ENCODE data around the gene POM121.
"Not testable (repeated sequence)": the region's sequence is repeated elsewhere in the genome, so short reads cannot be mapped to it uniquely, and the experiment has no call there.

Gene POM121

DNA sequence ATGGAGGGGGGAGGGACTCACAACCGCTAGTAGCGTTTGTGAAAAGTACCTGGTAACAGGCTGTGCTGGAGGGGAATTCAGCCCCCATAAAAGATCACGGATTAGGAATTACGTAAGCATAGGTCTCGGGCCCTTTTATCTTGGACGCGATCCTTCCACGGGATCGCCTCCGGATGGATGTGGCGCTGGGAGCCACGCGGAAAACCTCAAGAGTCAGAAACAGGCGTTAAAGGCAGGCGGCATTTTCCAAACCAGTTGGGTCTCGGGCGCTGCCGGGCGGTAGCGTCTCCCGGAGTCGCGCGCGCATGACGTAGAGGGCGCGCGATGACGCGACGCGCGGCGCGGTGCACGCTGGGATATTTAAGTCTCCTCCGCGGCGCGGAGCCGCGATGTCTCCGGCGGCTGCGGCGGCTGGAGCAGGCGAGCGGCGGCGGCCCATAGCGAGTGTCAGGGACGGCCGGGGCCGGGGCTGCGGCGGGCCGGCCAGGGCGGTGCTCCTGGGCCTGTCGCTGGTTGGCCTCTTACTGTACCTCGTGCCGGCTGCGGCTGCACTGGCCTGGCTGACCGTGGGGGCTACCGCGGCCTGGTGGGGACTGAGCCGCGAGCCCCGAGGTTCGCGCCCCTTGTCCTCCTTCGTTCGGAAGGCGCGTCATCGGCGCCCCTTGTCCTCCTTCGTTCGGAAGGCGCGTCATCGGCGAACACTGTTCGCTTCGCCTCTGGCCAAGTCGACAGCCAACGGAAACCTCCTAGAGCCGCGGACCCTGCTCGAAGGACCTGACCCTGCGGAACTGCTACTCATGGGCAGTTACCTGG, at the start of gene POM121:
TSS of gene POM121 (plus strand) at position 363 of the 813 bp plus-strand sequence. CDS start at position 390, 27 bp downstream.
- peak; percentile 94 for DNase-seq (ENCODE audit: low spot score)

DNA sequence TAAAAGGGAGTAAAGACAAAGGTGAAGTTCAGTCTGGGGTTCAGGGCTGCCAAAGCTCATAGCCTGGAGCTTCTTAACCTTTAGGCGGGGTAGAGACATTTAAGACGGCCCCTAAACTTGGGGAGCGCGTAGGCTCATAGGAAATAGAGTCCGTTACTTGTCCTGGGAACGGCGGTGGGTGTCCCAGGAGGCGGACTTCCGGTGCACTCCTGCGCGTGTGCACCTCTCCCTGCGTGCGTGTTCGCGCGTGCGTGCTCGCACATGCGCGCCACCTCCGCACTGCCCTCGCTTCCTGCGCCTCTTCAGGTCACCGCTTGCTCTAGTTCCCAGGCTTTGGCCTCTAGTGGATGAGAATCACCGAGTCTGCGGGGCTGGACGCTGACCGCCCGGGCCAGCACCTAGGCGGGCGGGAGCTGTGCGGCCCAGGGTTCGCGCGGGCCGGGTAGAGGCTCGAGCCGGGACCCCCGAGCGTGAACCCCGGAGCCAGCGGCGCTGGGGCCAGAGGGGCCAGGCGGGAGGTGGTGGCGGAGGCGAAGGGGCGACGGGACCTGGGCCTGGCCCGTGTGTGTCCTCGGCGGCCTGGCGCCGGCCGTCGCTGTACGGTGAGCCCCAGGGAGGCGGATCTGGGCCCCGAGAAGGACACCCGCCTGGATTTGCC, 45.7 kb upstream of the POM121 start:
- peak; percentile 86 for DNase-seq (ENCODE audit: low spot score)

DNA sequence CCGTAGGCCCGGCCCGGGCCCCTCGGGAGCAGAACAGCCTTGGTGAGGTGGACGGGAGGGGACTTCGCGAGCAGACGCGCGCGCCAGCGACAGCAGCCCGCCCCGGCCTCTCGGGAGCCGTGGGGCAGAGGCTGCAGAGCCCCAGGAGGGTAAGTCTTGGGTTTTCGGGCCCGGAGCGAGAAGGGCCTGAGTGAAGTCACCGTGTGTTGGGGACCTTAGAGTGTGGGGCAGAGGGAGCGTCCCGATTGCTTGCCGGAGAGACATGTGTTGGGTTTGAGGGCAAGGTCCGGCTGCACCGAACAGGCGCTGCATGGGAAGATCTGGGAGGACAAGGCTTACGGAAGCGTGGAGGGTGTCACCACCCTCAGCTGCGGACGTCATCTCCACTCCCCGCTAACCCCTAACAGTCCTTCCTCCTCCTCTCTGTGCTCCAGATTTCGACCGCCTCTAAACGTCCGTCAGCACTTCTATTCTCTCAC, 45.1 kb upstream of the POM121 start:
- peak; percentile 68 for DNase-seq (ENCODE audit: low spot score)

DNA sequence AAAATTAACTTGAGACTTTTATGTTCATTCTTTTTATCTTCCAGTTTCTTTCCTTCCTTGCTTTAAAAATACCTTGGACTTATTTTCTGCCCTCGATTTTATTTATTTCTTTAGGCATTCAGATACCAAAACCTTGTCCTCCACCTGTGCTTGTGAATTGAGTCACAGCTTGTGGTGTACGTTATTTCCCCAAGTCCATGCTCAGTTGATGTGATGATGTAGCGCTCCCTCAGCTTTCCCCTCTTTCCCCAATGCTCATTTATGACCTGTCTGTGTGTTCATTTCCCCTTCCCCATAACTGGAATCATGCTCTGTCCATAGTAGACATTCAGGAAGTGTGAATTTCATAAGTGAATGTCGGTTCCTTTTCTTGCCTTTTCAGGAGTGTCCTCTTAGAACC, 33.1 kb upstream of the POM121 start:
- not testable (repeated sequence) for DNase-seq (ENCODE audit: low spot score)

DNA sequence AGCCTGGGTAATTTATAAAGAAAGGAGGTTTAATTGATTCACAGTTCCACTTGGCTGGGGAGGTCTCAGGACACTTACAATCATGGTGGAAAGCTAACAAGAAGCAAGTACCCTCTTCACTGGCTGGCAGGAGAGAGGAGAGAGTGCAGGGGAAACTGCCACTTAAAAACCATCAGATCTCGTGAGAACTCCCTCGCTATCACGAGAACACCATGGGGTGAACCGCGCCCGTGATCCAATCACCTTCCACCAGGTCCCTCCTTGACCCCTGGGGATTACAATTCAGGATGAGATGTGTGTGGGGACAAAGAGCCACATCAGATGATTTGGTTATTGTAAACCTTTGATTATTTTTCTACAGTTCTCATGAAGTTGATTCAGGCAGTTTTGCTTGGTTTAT, 20.2 kb upstream of the POM121 start:
- not testable (repeated sequence) for DNase-seq (ENCODE audit: low spot score)

DNA sequence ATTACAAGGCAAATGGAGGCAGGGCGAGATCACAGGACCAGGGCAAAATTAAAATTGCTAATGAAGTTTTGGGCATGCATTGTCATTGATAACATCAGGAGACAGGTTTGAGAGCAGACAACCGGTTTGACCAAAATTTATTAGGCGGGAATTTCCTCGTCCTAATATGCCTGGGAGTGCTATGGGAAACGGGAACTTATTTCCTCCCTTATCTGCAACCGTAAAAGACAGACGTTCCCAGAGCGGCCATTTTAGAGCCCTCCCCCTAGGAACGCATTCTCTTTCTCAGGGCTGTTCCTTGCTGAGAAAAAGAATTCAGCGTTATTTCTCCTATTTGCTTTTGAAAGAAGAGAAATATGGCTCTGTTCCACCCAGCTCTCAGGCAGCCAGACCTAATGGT, 16.5 kb upstream of the POM121 start:
- DNase-seq (ENCODE audit: low spot score), result not testable (repeated sequence)

DNA sequence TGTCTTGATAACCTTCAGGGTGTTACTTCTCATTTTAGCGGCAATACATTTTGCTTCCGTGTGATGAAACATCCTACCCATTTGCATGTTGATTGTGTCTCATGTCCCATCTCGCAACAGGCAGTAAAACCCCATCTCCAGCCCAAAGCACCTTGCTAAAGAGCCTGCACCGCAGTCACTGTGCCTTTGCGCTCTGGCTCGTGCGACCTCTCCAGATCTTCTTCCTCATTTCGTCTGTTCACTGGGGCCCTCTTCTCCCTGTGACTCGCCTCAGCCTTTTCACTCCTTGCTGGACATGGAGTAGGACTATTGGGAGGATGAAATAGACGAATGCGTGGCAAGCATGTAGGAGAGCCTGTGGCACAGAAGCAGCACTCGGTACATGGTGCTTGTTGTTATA, 13.5 kb upstream of the POM121 start:
- DNase-seq (ENCODE audit: low spot score), result not testable (repeated sequence)

DNA sequence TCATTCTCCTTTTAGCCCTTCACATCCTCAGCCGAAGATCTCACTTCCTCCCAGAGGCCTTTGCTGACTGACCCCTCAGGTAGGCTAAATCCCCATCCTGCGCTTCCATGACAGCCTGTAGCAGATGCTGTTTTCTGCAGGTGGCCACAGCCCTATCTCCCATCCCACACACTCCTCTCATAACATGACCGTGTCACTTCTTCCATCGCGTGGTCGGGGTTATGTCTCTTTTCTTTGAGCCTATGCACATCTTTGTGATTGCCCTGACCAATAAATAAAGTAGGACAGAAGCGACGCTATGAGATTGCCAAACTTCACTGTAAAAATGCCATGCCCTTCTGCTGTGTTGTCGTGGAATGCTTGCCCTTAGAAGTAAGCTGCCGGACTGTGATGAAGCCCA, 11.1 kb upstream of the POM121 start:
- DNase-seq (ENCODE audit: low spot score), result not testable (repeated sequence)

DNA sequence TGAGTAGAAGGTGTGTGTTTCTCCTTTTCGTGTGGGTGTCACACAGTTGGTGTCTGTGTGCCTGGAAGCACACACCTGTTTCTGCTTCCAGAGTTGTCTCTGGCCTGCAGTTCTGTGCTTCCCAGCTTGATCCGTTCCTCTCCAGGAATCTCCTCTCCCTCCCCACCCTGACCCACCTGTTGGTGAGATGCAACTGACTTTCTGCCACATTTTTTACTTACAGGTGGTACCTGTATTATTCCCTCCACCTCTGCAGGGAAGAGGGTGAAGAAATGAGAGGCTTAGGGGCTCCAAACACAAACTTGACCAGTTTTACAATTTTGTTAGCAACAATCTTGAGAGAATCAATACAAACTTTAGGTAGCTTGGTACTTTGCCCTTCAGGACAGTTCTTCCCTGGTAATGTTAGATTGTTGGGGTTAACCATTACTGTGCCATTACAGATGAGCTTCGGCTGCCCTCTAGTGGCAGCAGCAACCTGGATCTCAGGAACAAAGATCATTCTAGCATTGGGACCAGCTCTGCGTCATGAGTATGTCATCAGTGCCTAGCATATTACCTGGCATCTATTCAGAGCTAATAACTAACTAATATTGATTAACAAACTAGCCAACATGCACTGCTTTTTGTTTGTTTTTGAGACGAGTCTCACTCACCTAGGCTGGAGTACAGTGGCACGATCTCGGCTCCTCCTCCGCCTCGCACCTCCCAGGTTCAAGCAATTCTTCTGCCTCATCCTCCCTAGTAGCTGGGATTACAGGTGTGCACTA, 10.0 kb upstream of the POM121 start:
- peak; percentile 57 for DNase-seq (ENCODE audit: low spot score)

DNA sequence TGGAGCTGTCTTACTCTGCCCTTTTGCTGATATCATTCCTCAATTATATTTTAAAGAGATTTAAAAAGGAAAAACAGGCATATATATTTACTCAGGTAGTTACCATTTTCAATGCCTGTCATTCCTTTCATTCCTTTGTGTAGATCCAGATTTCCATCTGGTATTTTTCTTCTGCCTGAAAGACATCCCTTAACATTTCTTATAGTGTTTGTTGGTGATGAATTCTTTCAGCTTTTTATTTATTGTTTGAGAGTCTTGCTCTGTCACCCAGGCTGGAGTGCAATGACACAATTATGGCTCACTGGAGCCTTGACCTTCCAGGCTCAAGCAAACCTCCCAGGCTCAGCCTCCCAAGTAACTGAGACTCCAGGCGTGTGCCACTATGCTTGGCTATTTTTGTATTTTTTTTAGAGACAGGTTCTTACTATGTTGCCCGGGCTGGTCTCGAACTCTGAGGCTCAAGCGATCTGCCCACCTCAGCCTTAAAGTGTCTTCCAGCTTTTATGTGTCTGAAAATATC, 5.6 kb upstream of the POM121 start:
- DNase-seq (ENCODE audit: low spot score), result no peak

DNA sequence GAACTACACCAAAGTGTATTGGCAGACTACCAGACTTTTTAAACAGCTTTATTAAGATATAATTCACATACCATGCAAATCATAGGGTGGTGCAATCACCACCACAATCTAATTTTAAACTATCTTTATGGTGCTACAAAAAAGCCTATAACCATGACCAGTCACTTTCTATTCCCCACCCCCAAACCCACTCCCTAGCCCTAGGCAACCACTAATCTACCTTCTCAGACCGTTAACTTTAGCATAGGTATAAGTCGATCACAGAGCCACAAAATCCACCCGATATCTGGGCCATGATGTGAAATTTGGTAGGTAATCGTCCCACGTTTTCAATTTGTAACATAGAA, 536 bp upstream of the POM121 start:
- no peak for DNase-seq (ENCODE audit: low spot score)

DNA sequence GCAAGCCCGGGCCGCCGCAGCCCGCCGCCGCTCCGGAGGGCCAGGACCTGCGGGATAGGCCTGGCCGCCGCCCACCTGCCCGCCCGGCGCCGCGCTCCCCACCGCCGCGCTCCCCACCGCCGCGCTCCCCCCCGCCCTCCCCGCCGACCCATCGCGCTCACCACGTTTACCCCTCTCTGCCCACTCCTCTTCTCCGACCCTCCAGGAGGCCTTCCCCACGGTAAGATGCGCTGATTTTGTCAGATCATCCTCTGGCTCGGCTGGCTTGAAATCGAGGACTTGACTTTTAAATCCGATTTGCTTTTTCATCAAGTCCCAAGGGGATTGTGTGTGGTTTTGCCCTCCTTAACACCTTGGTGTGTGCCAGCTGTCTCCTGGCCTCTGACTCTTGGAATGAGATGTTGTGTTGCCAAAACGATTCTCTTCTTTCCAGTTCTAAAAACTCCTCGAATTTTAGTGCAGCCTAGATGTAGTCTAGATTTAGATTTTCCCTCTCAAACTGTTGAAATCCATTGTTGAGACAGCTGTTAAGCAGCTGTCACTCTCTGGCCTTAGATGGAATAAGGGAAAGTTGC, 738 bp downstream of the POM121 start:
- DNase-seq (ENCODE audit: low spot score), result peak; percentile 27

DNA sequence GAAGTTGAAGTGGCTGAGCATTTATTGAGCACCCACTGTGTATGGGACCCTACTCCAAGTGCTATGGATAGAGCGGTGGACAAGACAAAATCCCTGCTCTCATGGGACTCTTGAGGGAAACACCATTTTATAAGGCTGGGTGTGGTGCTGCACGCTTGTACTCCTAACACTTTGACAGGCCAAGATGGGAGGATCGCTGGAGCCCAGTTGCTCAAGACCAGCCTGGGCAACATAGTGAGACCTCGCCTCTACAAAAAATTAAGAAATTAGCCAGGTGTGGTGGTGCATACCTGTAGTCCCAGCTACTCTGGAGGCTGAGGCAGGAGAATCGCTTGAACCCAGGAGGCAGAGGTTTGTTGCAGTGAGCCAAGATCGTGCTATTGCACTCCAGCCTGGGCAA, 2.9 kb downstream of the POM121 start:
- not testable (repeated sequence) for DNase-seq (ENCODE audit: low spot score)

DNA sequence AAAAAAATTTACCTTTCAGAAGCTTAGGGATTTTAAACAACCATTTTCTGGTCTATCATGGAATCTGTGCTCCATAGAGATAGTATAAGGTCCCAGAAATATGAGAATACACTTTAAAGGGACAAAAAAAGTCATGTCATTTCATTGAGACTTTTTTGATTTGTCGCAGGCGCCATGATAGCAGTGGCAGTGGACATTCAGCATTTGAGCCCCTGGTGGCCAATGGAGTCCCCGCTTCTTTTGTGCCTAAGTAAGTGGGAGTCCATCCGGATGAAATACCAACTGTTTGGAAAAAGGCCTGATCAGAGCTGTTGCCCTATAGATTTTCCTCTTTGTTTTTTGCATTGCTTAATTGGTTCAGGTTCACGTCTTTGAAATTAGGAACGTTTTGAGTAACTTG, 3.3 kb downstream of the POM121 start:
- DNase-seq (ENCODE audit: low spot score), result not testable (repeated sequence)

DNA sequence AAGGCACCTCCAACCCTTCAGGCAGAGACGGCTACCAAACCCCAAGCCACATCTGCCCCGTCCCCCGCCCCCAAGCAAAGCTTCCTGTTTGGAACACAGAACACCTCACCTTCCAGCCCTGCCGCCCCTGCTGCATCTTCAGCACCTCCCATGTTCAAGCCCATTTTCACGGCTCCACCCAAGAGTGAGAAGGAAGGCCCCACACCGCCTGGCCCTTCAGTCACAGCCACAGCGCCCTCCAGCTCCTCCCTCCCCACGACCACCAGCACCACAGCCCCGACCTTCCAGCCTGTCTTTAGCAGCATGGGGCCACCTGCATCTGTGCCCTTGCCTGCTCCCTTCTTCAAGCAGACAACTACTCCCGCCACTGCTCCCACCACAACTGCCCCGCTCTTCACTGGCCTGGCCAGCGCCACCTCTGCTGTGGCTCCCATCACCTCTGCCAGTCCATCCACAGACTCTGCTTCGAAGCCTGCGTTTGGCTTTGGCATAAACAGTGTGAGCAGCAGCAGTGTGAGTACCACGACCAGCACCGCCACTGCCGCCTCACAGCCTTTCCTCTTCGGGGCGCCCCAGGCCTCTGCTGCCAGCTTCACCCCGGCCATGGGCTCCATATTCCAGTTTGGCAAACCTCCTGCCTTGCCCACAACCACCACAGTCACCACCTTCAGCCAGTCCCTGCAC, 17.3 kb downstream of the POM121 start:
- not testable (repeated sequence) for DNase-seq (ENCODE audit: low spot score)

DNA sequence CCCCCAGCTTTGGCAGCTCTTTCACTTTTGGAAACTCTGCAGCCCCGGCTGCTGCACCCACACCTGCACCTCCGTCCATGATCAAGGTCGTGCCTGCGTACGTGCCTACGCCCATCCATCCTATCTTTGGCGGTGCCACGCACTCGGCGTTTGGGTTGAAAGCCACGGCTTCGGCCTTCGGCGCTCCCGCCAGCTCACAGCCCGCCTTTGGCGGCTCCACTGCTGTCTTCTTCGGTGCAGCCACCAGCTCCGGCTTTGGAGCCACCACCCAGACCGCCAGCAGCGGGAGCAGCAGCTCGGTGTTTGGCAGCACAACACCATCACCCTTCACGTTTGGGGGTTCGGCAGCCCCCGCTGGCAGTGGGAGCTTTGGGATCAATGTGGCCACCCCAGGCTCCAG, 18.1 kb downstream of the POM121 start:
- not testable (repeated sequence) for DNase-seq (ENCODE audit: low spot score)

DNA sequence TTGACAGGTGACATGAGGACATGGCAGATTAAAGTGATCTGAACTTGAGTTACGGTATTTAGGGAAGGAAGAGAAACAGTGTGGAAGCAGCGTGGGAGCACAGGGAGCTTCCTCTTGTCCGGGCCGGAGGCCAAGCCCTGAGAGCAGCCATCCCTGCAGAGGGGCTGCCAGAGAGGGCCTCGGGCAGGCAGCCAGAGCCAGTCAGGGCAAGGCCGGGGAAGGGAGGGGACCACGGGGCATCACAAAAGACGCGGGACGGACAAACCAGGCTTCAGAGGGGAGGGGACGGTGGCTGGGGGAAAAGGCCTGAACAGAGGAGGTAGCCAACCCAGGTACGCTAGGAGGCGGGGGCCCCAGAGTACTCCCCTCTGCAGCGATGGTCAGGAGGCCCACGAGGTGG, 20.0 kb downstream of the POM121 start:
- DNase-seq (ENCODE audit: low spot score), result not testable (repeated sequence)

DNA sequence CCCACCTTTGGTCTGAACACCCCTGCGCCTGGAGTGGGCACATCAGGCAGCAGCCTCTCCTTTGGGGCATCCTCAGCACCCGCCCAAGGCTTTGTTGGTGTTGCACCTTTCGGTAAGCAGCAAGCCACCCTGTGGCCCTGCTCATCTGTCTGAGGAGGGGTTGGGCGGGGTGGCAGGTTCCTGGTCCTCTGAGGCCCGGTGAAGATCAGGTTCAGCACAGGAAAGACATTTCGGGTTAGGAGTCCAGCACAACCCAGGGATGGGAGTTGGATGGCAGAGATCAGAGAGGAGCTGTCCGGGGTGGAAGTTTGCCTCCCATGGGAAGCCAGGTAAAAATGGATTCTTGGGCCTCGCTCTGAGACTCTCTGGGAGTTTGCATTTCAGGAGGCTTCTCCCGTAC, 20.7 kb downstream of the POM121 start:
- not testable (repeated sequence) for DNase-seq (ENCODE audit: low spot score)

DNA sequence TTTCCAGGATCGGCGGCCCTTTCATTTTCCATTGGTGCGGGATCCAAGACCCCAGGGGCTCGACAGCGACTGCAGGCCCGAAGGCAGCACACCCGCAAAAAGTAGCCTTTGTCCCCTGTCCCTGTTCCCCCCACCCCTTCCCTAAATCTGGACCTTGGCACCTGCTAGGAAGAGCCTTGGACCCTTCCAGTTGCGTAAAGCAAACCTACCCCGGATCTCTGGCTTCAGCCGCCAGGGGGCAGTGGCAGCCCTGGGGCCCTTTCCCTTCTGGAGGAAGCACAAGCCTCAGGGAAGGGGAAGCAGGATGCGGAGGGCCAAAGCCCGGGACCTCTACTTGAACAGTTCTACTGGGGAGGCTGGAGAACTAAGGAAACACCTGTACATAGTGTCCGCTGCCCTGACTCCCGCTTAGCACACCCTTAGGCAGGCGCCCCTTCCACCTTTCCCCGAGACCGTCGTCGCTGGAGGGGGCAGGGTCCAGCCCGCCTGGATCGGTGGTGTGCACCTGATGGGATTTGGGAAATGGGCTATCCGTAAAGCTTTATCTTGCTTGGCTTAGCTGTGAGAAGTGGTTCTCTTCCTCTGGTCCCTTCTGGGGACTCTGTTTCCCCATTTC, 21.3 kb downstream of the POM121 start:
- not testable (repeated sequence) for DNase-seq (ENCODE audit: low spot score)

DNA sequence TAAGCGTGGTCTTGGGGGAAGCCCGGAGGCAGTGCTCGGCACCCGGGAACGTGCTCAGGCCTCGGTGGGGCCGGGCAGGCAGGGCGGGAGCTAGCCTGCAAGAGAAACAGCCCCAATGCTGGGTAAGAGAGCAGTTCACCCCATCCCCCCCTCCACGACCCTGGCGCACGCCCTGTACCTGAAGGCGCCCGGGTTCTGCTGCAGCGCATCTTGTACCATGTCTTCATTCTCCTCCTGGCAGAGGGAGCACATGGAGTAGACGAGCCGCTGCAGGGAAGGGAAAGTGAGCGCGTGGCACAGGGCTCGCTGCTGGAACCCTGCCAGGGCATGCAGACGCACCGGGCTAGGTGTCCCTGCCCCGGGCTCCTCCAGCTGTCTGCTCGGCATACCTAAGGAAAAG, 23.8 kb downstream of the POM121 start:
- DNase-seq (ENCODE audit: low spot score), result not testable (repeated sequence)

DNA sequence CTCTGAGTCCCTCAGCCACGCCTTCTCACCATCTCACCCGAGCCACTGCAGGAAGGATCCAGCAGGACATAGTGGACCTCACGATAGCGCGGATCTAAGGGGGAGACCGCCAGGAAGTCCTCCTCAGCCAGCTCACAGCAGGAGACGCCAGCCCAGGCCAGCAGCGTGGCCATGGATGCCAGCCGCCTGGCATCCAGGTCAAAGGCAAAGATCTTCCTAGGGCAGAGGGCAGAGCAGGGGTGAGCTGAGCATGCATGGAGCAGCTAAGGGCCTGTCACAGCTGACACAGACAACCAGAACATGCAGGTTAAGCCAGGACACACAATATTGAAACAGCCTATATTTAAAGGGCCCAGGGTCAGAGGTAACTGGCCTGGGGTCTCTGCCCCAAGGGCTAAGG, 24.4 kb downstream of the POM121 start:
- DNase-seq (ENCODE audit: low spot score), result not testable (repeated sequence)

All from GM03348 (cell line).